ENCODE results near the gene EFCAB7. TPM values are rescaled to one million over a fixed set of nuclear protein-coding genes. Genes with fewer than 3 reads are reported as not detected.
A peak's percentile ranks its signal among the peaks of the same experiment; 100 is the strongest.

The EFCAB7 gene
- total RNA-seq, 1 experiment from 2014 or later: 7.6 TPM

GRCh38 chr1:63545780-63546179 lies 22.5 kb downstream of the EFCAB7 start:
- DNase-seq (ENCODE audit: unreplicated experiment): peak; percentile 34
- ChIA-PET CTCF (interaction anchor here (0.9 to 1.2 kb wide), 2 partner anchors 23 to 704 kb away, joined by 3 to 6 read pairs; partner anchors contain the start of genes EFCAB7 and ITGB3BP), POLR2A (interaction anchor here (0.7 to 3.6 kb wide), 7 partner anchors 8 to 1236 kb away, joined by 3 to 43 read pairs (median 4); partner anchors contain the start of genes EFCAB7, ITGB3BP and PGM1)
- intact Hi-C loops (cut with micrococcal nuclease): no loop called here
- peak overlapping the region; percentile 69 for H3K27ac Mint-ChIP-seq (ENCODE audit: low read depth, unreplicated experiment)
- no peaks in the 10 kb centered on the region for H3K27me3 Mint-ChIP-seq (ENCODE audit: insufficient read depth, unreplicated experiment)
- no TSS peak for BruUV-seq (replicated peaks)
- no peak overlapping the region for H3K4me3 Mint-ChIP-seq (ENCODE audit: unreplicated experiment)
- no peak for TF ChIP-seq CTCF (IDR thresholded peaks at IDR 0.05; ENCODE audit: unreplicated experiment)
- H3K36me3 Mint-ChIP-seq (ENCODE audit: insufficient read depth, unreplicated experiment): peaks cover under 1% of the 10 kb centered on the region
- H3K4me1 Mint-ChIP-seq (ENCODE audit: insufficient read depth, unreplicated experiment): peaks cover 17% of the 10 kb centered on the region
- no peaks in the 10 kb centered on the region for H3K9me3 Mint-ChIP-seq (ENCODE audit: unreplicated experiment)

- Mint-ChIP-seq H3K36me3 (ENCODE audit: insufficient read depth, unreplicated experiment) (peaks cover 11% of the 10 kb centered on the region), H3K9me3 (ENCODE audit: unreplicated experiment) (no peaks in the 10 kb centered on the region), H3K27ac (ENCODE audit: low read depth, unreplicated experiment) (peak overlapping the region; percentile 93), H3K4me1 (ENCODE audit: insufficient read depth, unreplicated experiment) (peaks cover 17% of the 10 kb centered on the region), H3K27me3 (ENCODE audit: insufficient read depth, unreplicated experiment) (no peaks in the 10 kb centered on the region), H3K4me3 (ENCODE audit: unreplicated experiment) (peak overlapping the region; percentile 53)
- CTCF ChIA-PET: interaction anchor here (0.6 to 2.0 kb wide), 3 partner anchors 9 to 11 kb away, joined by 3 to 11 read pairs (median 6); no protein-coding TSS in a partner anchor
- BruUV-seq (replicated peaks): TSS peak; percentile 77
- peak; percentile 78 for DNase-seq (ENCODE audit: unreplicated experiment)
- POLR2A ChIA-PET: interaction anchor here (0.6 to 3.6 kb wide), 15 partner anchors 9 to 1051 kb away, joined by 3 to 43 read pairs (median 4); partner anchors contain the start of genes EFCAB7, ITGB3BP and PGM1
- intact Hi-C loops (cut with micrococcal nuclease): no loop called here
- TF ChIP-seq CTCF (IDR thresholded peaks at IDR 0.05; ENCODE audit: unreplicated experiment): no peak
These were observed 24.4 kb downstream of the EFCAB7 start for GRCh38 chr1:63547621-63548294.

- no TSS peak for BruUV-seq (replicated peaks)
- no peak for TF ChIP-seq CTCF (IDR thresholded peaks at IDR 0.05; ENCODE audit: unreplicated experiment)
- H3K4me3 Mint-ChIP-seq (ENCODE audit: unreplicated experiment): peak overlapping the region; percentile 53
- peaks cover 14% of the 10 kb centered on the region for H3K36me3 Mint-ChIP-seq (ENCODE audit: insufficient read depth, unreplicated experiment)
- peaks cover 17% of the 10 kb centered on the region for H3K4me1 Mint-ChIP-seq (ENCODE audit: insufficient read depth, unreplicated experiment)
- H3K27ac Mint-ChIP-seq (ENCODE audit: low read depth, unreplicated experiment): peak overlapping the region; percentile 93
- no peaks in the 10 kb centered on the region for H3K27me3 Mint-ChIP-seq (ENCODE audit: insufficient read depth, unreplicated experiment)
- DNase-seq (ENCODE audit: unreplicated experiment): no peak
- no peaks in the 10 kb centered on the region for H3K9me3 Mint-ChIP-seq (ENCODE audit: unreplicated experiment)
- intact Hi-C loops (cut with micrococcal nuclease): no loop called here
- CTCF ChIA-PET: interaction anchor here (0.6 to 2.0 kb wide), 3 partner anchors 9 to 11 kb away, joined by 3 to 11 read pairs (median 6); no protein-coding TSS in a partner anchor
- POLR2A ChIA-PET: interaction anchor here (0.6 to 3.6 kb wide), 9 partner anchors 9 to 46 kb away, joined by 3 to 43 read pairs (median 5); partner anchors contain the start of genes EFCAB7, ITGB3BP and PGM1
These were observed 25.0 kb downstream of the EFCAB7 start for GRCh38 chr1:63548303-63548702.

GRCh38 chr1:63548877-63549276 lies 25.6 kb downstream of the EFCAB7 start:
- peaks cover 15% of the 10 kb centered on the region for H3K36me3 Mint-ChIP-seq (ENCODE audit: insufficient read depth, unreplicated experiment)
- H3K4me1 Mint-ChIP-seq (ENCODE audit: insufficient read depth, unreplicated experiment): peaks cover 17% of the 10 kb centered on the region
- no peak for TF ChIP-seq CTCF (IDR thresholded peaks at IDR 0.05; ENCODE audit: unreplicated experiment)
- no peaks in the 10 kb centered on the region for H3K9me3 Mint-ChIP-seq (ENCODE audit: unreplicated experiment)
- intact Hi-C loops (cut with micrococcal nuclease): no loop called here
- ChIA-PET CTCF (interaction anchor here (1.0 to 2.0 kb wide), 2 partner anchors 9 to 12 kb away, joined by 3 to 11 read pairs; no protein-coding TSS in a partner anchor), POLR2A (interaction anchor here (0.9 to 3.6 kb wide), 5 partner anchors 10 to 46 kb away, joined by 3 to 43 read pairs (median 6); partner anchors contain the start of genes EFCAB7, ITGB3BP and PGM1)
- DNase-seq (ENCODE audit: unreplicated experiment): no peak
- H3K4me3 Mint-ChIP-seq (ENCODE audit: unreplicated experiment): peak overlapping the region; percentile 53
- peak overlapping the region; percentile 93 for H3K27ac Mint-ChIP-seq (ENCODE audit: low read depth, unreplicated experiment)
- BruUV-seq (replicated peaks): no TSS peak
- no peaks in the 10 kb centered on the region for H3K27me3 Mint-ChIP-seq (ENCODE audit: insufficient read depth, unreplicated experiment)
